Esophagus muscularis mucosa (tissue), 4 donors: ENCODE measurements around the gene GTF3C1. TPM values are rescaled to one million over a fixed set of nuclear protein-coding genes. Genes with fewer than 3 reads are reported as not detected.
A peak's percentile ranks its signal among the peaks of the same experiment; 100 is the strongest.
"Not testable (repeated sequence)": the region's sequence is repeated elsewhere in the genome, so short reads cannot be mapped to it uniquely, and the experiment has no call there.

Experiments
- DNase-seq: peaks from one replicate; pipeline ENCODE4 v3.0.0-alpha.2; 2017; ENCODE audit errors: extremely low spot score
- H3K27ac ChIP-seq, 4 donors: fragments of 200-600 bp; sonication (generic); replicated peaks in 1 of 4; 1 replicate in 3 of 4; 2 replicates in 1 of 4; pipeline ENCODE4 v1.5.1; 2016 to 2019; ENCODE audit warnings: mild to moderate bottlenecking in 1 of 4
- H3K27me3 ChIP-seq, 4 donors: fragments of 200-600 bp; sonication (generic); one replicate each; pipeline versions ENCODE4 v1.5.1 to v1.6.0; 2016 to 2019
- H3K36me3 ChIP-seq, 4 donors: fragments of 200-600 bp; sonication (generic); one replicate each; pipeline ENCODE4 v1.5.1; 2016 to 2019
- H3K4me1 ChIP-seq, 4 donors: fragments of 200-600 bp; sonication (generic); one replicate each; pipeline ENCODE4 v1.5.1; 2016 to 2019
- H3K4me3 ChIP-seq, 4 donors: fragments of 200-600 bp; sonication (generic); 1 replicate in 2 of 4; 2 replicates in 2 of 4; pipeline ENCODE4 v1.5.1; 2016 to 2019; ENCODE audit warnings: mild to moderate bottlenecking in 4 of 4, moderate library complexity in 1 of 4
- H3K9me3 ChIP-seq, 4 donors: fragments of 200-600 bp; sonication (generic); 1 replicate in 3 of 4; 2 replicates in 1 of 4; pipeline ENCODE4 v1.5.1; 2016 to 2019
- EP300 ChIP-seq: sonication (generic); formaldehyde crosslinking; IDR thresholded peaks from one replicate; pipeline ENCODE4 v1.6.1; 2017; ENCODE audit warnings: antibody characterized with exemption
- POLR2A ChIP-seq: fragments of 450-650 bp; IDR thresholded peaks from one replicate; pipeline ENCODE4 v1.6.1; 2017; ENCODE audit warnings: antibody characterized with exemption, moderate library complexity, mild to moderate bottlenecking, low read depth
- POLR2AphosphoS5 ChIP-seq, 2 donors: sonication (generic); formaldehyde crosslinking; IDR thresholded peaks; one replicate each; pipeline ENCODE4 v1.6.1; 2017; ENCODE audit warnings: antibody characterized with exemption in 2 of 2
- WGBS: methylation state at CpG from one replicate; pipeline ENCODE4 v1.1.5; 2018; 5-methylcytosine and 5-hydroxymethylcytosine counted together
- intact Hi-C: fragments of 100-400 bp; cut with DNase I; formaldehyde crosslinking; loops from one replicate; pipeline ENCODE4 v1.15.1; 2023
- total RNA-seq, 4 donors: library from RNA; depleted of rRNA; stranded (reverse); fragments of >200 nt; gene quantifications; one replicate each; pipeline versions ENCODE4 v1.1.0 to v1.2.1, GENCODE V29; 2016
- TF ChIP-seq, protein P1 (sequence below), 3 experiments: fragments of 200-600 bp in 2 of 3; fragments of 450-650 bp in 1 of 3; sonication (generic) in 2 of 3; IDR thresholded peaks; one replicate each; pipeline ENCODE4 v1.5.1; 2017 to 2019; ENCODE audit warnings: antibody characterized with exemption in 3 of 3, mild to moderate bottlenecking in 2 of 3, moderate library complexity in 1 of 3

The GTF3C1 gene
- total RNA-seq, 4 donors from 2014 or later, result 37.6 to 65.4 (median 54.8) TPM

DNA sequence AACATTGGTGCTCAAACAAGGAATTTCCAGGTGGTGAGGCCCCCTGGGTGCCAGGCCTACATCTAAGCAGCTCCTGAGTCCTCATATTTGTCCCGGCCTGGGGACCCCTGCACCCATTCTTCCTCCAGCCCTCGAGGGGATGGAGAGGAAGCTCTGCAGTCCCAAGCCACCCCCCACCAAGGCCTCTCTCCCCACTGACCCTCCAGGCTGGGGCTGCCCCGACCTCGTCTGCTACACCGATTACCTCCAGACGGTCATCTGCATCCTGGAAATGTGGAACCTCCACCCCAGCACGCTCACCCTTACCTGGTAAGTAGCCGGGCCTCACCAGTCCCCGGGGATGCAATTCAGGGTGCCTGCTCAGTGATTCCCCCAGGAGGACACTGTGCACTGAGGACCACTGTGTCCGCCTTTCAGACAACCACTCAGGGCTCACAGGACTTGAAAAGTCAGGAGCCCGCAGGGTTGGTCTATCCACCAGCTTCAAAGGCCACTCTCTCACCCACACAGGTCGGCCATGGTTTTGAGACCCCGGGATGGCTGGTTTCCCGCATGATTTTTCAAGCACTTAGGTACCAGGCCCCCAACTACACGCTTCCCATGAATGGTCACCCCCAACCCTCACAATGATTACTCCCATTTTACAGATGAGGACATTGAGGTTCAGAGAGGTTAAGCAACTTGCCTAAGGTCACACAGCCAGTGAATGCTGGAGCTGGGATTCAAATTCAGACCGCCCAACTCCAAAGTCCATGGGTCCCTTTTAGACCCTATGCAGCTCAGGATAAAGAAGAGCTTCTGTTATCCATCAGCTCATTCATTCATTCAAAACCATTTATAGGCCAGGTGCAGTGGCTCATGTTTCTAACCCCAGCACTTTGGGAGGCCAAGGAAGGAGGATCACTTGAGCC, 115.3 kb downstream of the GTF3C1 start:
- Histone ChIP-seq H3K36me3 (no peaks in the 10 kb centered on the region), H3K9me3 (no peaks in the 10 kb centered on the region), H3K4me1 (no peaks in the 10 kb centered on the region), H3K27me3 (peaks cover 0 to 43% (median 0%) of the 10 kb centered on the region in 4 donors), H3K4me3 (no peak overlapping the region), H3K27ac (no peak overlapping the region)
- 82% methylated on average over 12 of the region's 16 CpGs for WGBS
- no peak for TF ChIP-seq POLR2AphosphoS5 (IDR thresholded peaks at IDR 0.05)
- TF ChIP-seq EP300, result no peak
- TF ChIP-seq POLR2A, result no peak
- intact Hi-C loops, result no loop called here
- DNase-seq, result peak; percentile 70

DNA sequence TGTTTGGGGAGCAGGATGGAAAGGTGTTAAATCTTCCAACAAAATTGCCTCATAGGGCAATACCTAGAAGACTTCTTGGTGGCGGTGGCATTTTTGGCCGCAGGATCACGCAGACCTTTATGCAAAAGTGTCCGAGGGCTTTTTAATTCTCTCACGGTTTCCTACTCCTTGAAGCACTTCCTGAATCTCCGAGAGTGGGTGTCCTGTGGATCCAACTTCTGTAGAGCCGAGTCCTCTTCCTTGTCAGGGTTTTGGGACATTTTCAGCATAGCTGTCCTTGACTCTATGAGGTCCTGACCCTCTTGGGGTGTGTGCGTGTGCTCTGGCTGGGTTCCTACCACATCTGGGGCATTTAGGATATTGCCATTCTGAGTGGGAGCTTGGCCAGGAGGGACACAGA, 116.1 kb downstream of the GTF3C1 start:
- peaks cover 0 to 46% (median 0%) of the 10 kb centered on the region in 4 donors for H3K27me3 ChIP-seq
- WGBS, result 77% methylated on average over 8 of the region's 8 CpGs

DNA sequence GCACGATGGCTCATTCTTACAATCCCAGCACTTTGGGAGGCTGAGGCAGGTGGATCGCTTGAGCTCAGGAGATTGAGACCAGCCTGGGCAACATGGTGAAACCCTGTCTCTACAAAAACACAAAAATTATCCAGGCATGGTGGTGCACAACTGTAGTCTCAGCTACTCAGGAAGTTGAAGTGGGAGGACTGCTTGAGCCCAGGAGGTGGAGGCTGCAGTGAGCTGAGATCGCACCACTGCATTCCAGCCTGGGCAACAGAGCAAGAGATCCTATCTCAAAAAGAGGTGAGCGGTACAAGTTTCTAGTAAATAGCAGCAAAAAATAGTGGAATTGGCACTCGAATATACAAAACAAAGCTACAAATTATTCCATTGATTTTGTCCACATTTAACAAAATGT, 116.5 kb downstream of the GTF3C1 start:
- intact Hi-C loops, H3K4me1 ChIP-seq, H3K36me3 ChIP-seq, H3K27ac ChIP-seq, H3K4me3 ChIP-seq, H3K9me3 ChIP-seq: not testable (repeated sequence)
- DNase-seq, result peak; percentile 26
- WGBS, result 87% methylated on average over 5 of the region's 5 CpGs
- H3K27me3 ChIP-seq, result peaks cover 0 to 51% (median 0%) of the 10 kb centered on the region in 4 donors

More for the DNA sequence above, 116.1 kb downstream of the GTF3C1 start:
- TF ChIP-seq EP300, result no peak
- Histone ChIP-seq H3K4me1 (no peaks in the 10 kb centered on the region), H3K27ac (no peak overlapping the region), H3K36me3 (no peaks in the 10 kb centered on the region), H3K9me3 (no peaks in the 10 kb centered on the region), H3K4me3 (no peak overlapping the region)
- DNase-seq, result peak; percentile 55
- intact Hi-C loops, result no loop called here

DNA sequence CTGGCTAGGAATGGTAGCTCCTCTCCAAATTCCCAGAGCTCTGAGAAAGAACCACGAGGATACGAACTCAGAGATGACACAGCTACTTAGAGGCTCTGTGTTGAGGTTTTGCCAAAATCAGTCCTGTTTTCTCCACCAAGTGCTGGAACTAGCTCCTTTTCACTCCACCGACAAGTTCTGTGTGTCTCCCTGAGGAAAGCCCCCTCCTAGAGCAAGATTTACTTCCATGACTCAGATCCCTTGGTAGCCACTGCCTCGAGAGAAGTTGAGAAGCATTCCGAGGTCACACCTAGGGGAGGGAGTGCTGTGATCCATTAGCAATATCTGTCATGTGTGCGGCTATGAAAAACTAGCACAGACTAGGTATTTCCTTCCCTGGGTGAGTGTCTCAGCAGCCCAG, 117.2 kb downstream of the GTF3C1 start:
- H3K36me3 ChIP-seq, result no peaks in the 10 kb centered on the region
- H3K27ac ChIP-seq, result no peak overlapping the region
- no peaks in the 10 kb centered on the region for H3K4me1 ChIP-seq
- TF ChIP-seq POLR2AphosphoS5 (IDR thresholded peaks at IDR 0.05) (no peak), POLR2A (no peak), EP300 (no peak)
- TF ChIP-seq, protein P1, sequence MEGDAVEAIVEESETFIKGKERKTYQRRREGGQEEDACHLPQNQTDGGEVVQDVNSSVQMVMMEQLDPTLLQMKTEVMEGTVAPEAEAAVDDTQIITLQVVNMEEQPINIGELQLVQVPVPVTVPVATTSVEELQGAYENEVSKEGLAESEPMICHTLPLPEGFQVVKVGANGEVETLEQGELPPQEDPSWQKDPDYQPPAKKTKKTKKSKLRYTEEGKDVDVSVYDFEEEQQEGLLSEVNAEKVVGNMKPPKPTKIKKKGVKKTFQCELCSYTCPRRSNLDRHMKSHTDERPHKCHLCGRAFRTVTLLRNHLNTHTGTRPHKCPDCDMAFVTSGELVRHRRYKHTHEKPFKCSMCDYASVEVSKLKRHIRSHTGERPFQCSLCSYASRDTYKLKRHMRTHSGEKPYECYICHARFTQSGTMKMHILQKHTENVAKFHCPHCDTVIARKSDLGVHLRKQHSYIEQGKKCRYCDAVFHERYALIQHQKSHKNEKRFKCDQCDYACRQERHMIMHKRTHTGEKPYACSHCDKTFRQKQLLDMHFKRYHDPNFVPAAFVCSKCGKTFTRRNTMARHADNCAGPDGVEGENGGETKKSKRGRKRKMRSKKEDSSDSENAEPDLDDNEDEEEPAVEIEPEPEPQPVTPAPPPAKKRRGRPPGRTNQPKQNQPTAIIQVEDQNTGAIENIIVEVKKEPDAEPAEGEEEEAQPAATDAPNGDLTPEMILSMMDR (IDR thresholded peaks at IDR 0.05), result no peak
- H3K27me3 ChIP-seq, result peaks cover 0 to 55% (median 0%) of the 10 kb centered on the region in 4 donors
- no peak overlapping the region for H3K4me3 ChIP-seq
- intact Hi-C loops, result no loop called here
- peak; percentile 66 for DNase-seq
- WGBS, result 24% methylated on average over 6 of the region's 6 CpGs
- no peaks in the 10 kb centered on the region for H3K9me3 ChIP-seq

DNA sequence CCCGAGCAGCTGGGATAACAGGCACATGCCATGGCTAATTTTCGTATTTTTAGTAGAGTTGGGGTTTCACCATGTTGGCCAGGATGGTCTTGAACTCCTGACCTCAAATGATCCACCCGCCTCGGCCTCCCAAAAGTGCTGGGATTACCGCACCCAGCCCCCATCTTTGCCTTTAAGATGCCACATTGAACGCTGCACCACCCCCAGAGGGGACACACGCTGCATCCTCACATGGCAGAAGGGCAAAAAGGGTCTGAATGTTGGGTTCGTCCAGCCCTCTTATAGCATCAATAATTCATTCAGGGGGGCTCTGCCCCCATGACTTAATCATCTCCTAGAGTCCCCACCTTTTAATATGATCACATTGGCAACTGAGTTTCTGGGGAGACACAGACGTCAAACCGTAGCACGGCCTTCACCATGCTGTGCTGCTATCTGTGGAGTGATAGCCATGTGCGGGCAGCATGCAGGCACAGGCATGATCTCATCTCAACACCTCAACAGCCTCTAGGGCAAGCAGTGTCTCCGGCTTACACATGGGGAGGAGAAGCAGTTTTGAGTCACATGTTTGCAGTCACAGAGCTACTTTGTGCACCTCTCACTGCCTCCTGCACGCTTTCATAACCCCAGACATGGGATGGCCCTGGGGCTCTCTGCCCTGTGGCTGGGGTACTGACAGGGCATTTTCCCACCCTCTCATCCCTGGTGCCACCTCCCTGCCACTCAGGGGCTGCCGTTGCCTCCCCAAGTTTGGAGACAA, 117.8 kb downstream of the GTF3C1 start:
- WGBS, result 82% methylated on average over 10 of the region's 15 CpGs
- no peak for TF ChIP-seq POLR2AphosphoS5 (IDR thresholded peaks at IDR 0.05)
- TF ChIP-seq EP300, result no peak
- TF ChIP-seq POLR2A, result no peak
- no peaks in the 10 kb centered on the region for H3K9me3 ChIP-seq
- H3K27me3 ChIP-seq, result peaks cover 0 to 61% (median 0%) of the 10 kb centered on the region in 4 donors
- H3K4me3 ChIP-seq, result no peak overlapping the region
- DNase-seq, result peak; percentile 53
- H3K4me1 ChIP-seq, result no peaks in the 10 kb centered on the region
- no peaks in the 10 kb centered on the region for H3K36me3 ChIP-seq
- H3K27ac ChIP-seq, result no peak overlapping the region
- intact Hi-C loops, result no loop called here

DNA sequence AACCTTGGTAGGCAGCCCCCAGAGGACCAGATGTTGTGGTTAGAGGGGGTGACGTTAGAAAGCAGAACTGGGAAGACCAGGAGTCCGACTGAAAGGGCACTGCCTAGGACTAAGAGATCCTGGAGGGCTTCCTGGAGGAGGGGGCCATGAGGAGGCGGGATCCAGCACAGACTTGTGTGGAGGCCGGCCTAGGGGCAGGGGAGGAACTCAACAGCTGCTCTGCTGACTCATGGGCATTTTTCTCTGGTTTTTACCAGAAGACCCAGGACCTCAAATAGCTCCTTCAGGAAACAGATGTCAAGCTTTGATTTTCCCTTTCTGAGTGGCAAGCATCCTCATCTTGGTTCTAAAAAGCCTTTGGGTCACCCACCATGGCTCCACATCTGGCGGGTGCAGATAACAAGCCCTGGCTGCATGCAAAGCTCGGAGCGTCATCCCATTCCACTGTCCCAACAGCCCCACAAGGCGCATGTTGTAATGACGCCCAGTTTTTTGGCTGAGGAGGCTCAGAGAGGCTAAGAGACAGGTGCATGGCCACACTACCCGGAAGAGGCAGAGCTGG, 118.7 kb downstream of the GTF3C1 start:
- no peak for TF ChIP-seq POLR2AphosphoS5 (IDR thresholded peaks at IDR 0.05)
- TF ChIP-seq, protein P1 (IDR thresholded peaks at IDR 0.05), result no peak
- no peak for TF ChIP-seq EP300
- TF ChIP-seq POLR2A, result no peak
- Histone ChIP-seq H3K4me3 (no peak overlapping the region), H3K4me1 (no peaks in the 10 kb centered on the region), H3K36me3 (no peaks in the 10 kb centered on the region), H3K27me3 (peaks cover 0 to 61% (median 0%) of the 10 kb centered on the region in 4 donors), H3K9me3 (no peaks in the 10 kb centered on the region), H3K27ac (no peak overlapping the region)
- WGBS, result 70% methylated on average over 10 of the region's 10 CpGs
- intact Hi-C loops, result no loop called here
- DNase-seq, result peak; percentile 64
